Head of caudate nucleus (tissue), 42 donors: ENCODE data around the gene KLK6.

Source experiments
- DNase-seq, 42 donors: peaks; one replicate each; pipeline versions ENCODE4 v3.0.0 to v3.0.0-alpha.2; 2020 to 2021; ENCODE audit warnings: mixed read lengths in 7 of 42
- intact Hi-C: fragments of 100-400 bp; cut with DNase I; formaldehyde crosslinking; loops from one replicate; pipeline ENCODE4 v1.15.0; 2022

KLK6 gene

GRCh38 chr19:50964266-50964665 is 5.1 kb downstream of the KLK6 start:
- intact Hi-C loops: no loop called here

DNA sequence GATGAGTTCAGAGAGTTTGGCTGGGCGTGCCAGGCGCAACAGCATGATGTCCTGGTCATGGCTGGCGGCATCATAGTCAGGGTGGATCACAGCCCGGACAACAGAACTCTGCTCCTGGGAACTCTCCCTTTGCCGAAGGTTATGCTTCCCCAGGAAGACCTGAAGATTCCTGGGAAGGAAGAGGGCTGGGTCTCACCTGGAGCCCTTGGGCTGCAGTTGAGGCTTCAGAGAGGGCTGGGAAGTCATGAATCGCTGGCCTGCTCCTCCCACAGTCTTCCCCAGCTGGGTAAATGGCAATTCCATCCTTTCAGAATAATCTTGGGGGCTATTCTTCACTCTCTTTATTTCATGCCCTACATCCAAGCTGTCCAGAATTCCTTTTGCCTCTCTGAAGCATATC is 6.0 kb downstream of the KLK6 start:
- no peak for DNase-seq
- intact Hi-C loops: no loop called here

More at GRCh38 chr19:50964266-50964665, 5.1 kb downstream of the KLK6 start:
- DNase-seq: no peak

DNA sequence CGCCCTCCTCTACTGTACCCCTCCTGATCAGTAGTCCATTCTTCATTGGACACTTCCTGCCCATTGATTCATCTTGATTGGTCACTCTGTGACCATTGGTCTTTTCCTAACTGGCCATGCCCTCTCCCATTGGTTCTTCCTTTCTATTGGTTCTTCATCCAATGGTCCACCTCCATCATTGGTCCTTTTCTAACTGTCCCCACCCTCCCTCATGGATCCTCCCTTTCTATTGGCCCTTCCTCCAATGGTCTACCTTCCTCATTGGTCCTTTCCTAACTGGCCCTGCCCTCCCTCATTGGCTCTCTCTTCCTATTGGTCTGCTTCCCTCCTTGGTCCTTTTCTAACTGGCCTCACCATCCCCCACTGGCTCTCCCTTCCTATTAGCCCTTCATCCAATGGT is 7.1 kb downstream of the KLK6 start:
- no peak for DNase-seq
- intact Hi-C loops: no loop called here

- DNase-seq: no peak
- intact Hi-C loops: no loop called here
Measured at GRCh38 chr19:50959731-50960500, 9.5 kb downstream of the KLK6 start.

DNA sequence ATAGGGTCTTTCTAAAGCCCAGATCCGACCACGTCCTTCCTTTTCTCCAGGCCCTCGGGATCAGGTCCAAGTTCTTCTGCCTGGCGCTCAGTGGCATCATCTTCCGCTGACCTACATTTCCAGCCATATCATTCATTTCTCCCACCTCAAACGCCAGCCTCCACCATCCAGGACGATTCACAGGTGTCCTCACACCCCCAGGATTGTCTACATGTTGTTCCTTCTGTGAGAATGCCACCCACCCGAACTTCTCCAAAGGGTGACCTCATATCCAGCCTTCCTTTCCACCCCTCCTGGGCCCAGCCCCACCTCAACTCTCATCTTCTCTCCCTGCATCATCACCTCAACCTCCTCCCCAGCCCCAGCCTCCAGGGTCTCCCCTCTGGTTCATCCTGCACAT is 11.8 kb downstream of the KLK6 start:
- intact Hi-C loops: no loop called here
- no peak for DNase-seq

- DNase-seq: no peak
- intact Hi-C loops: no loop called here
Measured at GRCh38 chr19:50952910-50953309, 16.5 kb downstream of the KLK6 start, which contains the start of gene KLK5. Gene KLK5 (minus strand): TSS chr19:50953038. CDS start chr19:50952657, 381 bp downstream.

GRCh38 chr19:50949861-50950260 is 19.5 kb downstream of the KLK6 start:
- DNase-seq: no peak

GRCh38 chr19:50947123-50947522 is 22.3 kb downstream of the KLK6 start:
- DNase-seq: no peak
- intact Hi-C loops: no loop called here

More at GRCh38 chr19:50949861-50950260, 19.5 kb downstream of the KLK6 start:
- intact Hi-C loops: no loop called here

GRCh38 chr19:50944795-50945194 is 24.6 kb downstream of the KLK6 start:
- intact Hi-C loops: no loop called here
- no peak for DNase-seq

GRCh38 chr19:50943074-50943828 is 26.1 kb downstream of the KLK6 start:
- DNase-seq: no peak
- intact Hi-C loops: no loop called here

GRCh38 chr19:50939596-50939995 is 29.8 kb downstream of the KLK6 start:
- intact Hi-C loops: loop anchor here (10.0 kb wide), 1 partner anchor 155 kb away; no protein-coding TSS in a partner anchor
- DNase-seq: no peak

DNA sequence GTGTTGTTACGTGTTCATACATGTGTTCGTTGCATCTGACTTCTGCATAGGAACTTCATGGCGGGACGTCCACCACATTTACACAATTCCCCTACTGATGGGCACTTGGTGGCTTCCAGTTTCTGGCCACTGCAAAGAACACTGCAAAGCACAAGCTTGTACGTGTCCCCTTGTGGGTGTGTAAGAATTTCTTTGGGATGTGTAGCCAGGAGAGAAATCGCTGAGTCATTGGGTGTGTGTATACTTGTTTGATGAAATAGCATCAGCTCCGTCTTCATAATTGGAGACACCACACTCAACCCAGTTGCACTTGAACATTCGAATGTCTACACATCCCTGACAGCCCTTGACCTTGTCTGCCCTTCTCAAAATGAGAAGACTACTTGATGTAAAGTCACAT is 35.8 kb downstream of the KLK6 start:
- intact Hi-C loops: loop anchor here (5.0 to 10.0 kb wide), 2 partner anchors 84 to 161 kb away; partner anchors contain the start of gene KLK10

DNA sequence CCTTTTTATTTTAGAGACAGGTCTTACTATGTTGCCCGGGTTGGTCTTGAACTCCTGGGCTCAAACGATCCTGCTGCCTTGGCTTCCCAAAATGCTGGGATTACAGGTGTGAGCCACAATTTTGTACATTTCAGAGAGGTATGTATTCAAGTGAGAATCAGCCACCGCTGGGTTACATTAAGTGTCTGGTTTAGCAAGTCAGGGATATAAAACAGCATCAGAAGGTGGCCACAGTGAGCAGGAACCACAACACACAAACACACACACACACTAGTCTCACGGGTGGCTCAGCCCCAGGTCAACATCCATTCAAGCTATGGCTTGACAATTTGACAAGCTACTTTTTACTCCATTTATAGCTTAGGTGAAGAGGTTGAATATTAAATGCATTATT is 36.7 kb downstream of the KLK6 start:
- intact Hi-C loops: loop anchor here (5.0 to 10.0 kb wide), 2 partner anchors 85 to 162 kb away; partner anchors contain the start of gene KLK10
- no peak for DNase-seq

More for the DNA sequence above, 35.8 kb downstream of the KLK6 start:
- no peak for DNase-seq

DNA sequence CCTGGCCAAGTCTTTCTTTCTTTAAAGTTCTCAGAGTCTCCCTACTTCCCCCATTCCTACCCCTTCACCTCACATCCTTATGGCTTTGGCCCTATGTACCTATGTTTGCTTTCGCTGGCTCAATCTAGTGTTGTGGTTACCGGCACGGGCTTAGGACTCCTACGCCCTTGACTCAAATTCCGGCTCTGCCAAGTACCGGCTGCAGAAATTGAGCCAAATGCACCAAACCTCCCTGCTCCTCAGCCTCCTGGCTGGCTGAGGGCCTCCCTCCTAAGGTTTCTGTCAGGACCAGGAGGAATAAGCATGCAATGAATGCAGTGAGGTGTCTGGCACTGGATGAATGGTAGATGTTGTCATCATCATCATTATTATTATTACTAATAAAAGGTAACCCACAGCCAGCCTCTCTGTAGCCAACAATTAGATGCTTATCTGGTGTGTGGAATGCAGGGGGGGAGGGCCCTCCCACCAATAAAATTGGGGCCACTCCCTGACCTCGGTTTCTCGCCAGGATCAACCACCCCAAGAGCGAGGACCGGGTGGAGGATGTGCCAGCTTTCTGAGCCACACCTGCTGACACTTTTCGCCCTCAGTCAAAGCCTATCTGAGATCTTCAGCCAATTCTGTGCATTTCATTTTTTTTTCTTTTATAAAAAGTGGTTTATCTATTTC is 37.2 kb downstream of the KLK6 start:
- DNase-seq: no peak
- intact Hi-C loops: loop anchor here (5.0 to 10.0 kb wide), 2 partner anchors 85 to 163 kb away; partner anchors contain the start of gene KLK10

GRCh38 chr19:50931023-50931422 is 38.4 kb downstream of the KLK6 start:
- DNase-seq: no peak

DNA sequence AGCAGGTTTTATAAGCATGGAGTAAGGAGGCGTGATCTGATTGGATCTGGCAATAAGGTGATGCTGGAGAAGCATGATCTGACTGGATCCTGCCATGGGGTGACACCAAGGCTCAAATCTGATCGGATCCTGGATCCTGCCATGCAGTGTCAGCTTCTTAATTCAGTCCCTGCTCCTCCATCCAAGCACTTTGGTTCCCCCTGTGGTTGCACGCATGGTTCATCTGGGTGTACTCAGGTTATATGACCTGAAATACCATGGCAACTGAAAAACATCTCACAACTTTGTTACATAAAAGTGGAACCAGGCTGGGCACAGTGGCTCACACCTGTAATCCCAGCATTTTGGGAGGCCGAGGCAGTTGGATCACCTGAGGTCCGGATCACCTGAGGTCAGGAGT is 40.6 kb downstream of the KLK6 start:
- intact Hi-C loops: no loop called here
- no peak for DNase-seq

More at GRCh38 chr19:50931023-50931422, 38.4 kb downstream of the KLK6 start:
- intact Hi-C loops: loop anchor here (5.0 to 10.0 kb wide), 2 partner anchors 86 to 164 kb away; partner anchors contain the start of gene KLK10

- intact Hi-C loops: no loop called here
- DNase-seq: no peak
Measured at GRCh38 chr19:50926144-50926543, 43.2 kb downstream of the KLK6 start.

DNA sequence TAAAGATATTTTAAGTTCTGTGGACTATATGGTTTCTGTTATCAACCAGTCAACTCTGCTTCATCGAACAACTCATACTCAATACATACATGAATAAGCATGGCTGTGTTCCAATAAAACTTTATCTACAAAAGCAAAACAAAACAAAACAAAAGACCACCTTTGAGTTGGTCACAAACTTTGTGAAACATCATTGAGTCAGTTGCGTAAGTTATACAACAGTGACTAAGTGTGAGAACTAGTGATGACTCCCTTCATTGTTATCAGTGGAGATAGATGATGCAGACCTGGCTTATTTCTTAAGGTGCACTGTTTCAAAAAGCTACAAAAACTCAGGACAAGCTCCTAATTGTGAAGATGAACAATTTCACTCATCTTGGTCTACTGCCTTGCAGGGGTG is 43.7 kb downstream of the KLK6 start:
- no peak for DNase-seq
- intact Hi-C loops: no loop called here

DNA sequence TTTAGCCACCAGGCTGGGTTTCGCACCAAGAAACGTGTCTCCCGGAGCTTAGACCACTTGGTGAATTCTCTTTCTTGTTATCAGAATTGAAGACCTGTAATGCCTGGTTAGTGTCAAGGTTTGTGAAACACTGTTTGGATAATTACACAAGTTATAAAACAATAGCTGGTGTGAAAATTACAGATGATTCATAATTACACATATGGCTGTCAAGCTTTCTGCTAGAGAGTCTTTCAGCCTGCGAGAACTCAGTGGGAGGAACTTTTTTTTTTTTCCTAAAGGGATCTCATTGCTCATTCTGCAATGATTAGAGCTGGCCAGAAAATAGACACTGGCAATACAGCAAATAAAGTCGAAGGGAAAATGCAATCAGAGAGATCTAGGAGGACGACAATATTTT is 44.8 kb downstream of the KLK6 start:
- intact Hi-C loops: no loop called here
- DNase-seq: no peak
